H1 (cell line): ENCODE measurements around the gene PLEKHG2. TPM values are rescaled to one million over a fixed set of nuclear protein-coding genes. Genes with fewer than 3 reads are reported as not detected.

Experiments
- CHD7 ChIP-seq: fragments of 300-600 bp; sonication (generic); IDR thresholded peaks from 2 replicates; pipeline ENCODE4 v1.7.1; 2012; ENCODE audit warnings: low read length, moderate library complexity, mild to moderate bottlenecking, inconsistent platforms; ENCODE audit not compliant: insufficient replicate concordance
- SUZ12 ChIP-seq: fragments of 200-600 bp; sonication (generic); IDR thresholded peaks from 2 replicates; pipeline ENCODE4 v1.6.1; 2012; ENCODE audit warnings: mild to moderate bottlenecking, inconsistent platforms, low read length, moderate library complexity, mixed read lengths
- polyA plus RNA-seq, 7 experiments: library from polyadenylated mRNA; depleted of rRNA in 3 of 7; stranded (reverse) in 5 of 7; unstranded in 2 of 7; fragments of >200 nt in 5 of 7; fragments of 200-250 nt in 2 of 7; gene quantifications; 1 replicate in 5 of 7; 2 replicates in 1 of 7; 4 replicates in 1 of 7; pipeline versions ENCODE4 v1.2.1 to v1.2.3, GENCODE V29; 2011 to 2013; ENCODE audit warnings: missing spikeins in 2 of 7, mixed read lengths in 2 of 7
- total RNA-seq: library from RNA; stranded (reverse); fragmentation: NEBNext Ultra II Directional; extraction: Animal tissue kit (Norgen Biotek cat#: 25700); gene quantifications from 2 replicates; pipeline ENCODE4 v1.2.1, GENCODE V29; 2021

PLEKHG2 gene
- total and polyA plus RNA-seq, 2 of the 8 experiments (the other 6 are each of a cell fraction or from before 2014, with no cell fraction given) = 16.9 to 65.7 TPM

GRCh38 chr19:39448271-39448670, 35.8 kb downstream of the PLEKHG2 start (continued):
- TF ChIP-seq CHD7 = no peak
- no peak for TF ChIP-seq SUZ12
